ENCODE measurements around the gene MBNL1.

DNA sequence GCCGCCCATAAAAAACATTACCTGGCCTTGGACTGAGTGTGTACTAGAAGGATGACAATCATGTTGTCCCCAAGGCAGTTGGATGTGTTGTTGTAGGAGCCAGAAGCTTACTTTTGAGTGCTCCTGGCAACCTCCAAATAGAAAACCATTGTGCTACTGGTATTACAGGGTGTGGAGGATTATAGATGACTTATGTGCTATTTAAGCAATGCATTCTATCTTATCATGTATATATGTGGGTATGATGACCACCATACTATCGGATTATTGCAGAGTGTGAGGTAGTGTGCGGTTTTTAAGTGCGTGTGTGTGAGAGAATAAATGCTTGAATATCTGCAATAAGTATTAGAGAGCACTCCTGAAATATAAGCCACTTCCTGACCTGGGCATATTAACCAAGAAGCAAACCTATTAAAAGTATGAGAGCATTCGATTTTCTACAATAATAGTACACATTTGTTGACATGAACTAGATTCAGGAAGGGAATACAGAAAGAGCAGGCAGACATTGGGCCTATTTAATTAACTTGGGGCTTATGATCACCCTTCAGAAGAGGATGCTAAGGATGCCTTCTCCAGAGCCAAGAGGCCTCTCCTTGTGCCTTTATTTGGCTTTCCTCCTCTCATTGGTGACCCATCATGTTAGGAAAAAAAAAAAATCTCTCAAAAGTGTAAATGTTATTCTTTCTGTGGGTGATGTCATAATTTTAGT is 11.7 kb upstream of the MBNL1 start:
- TF ChIP-seq POLR2A (IDR thresholded peaks at IDR 0.05; ENCODE audit: low read depth, low read length) (no peak), CEBPB (IDR thresholded peaks at IDR 0.05; ENCODE audit: low read depth, low read length) (no peak), MAZ (IDR thresholded peaks at IDR 0.05; ENCODE audit: borderline replicate concordance, low read depth, low read length) (no peak), MXI1 (IDR thresholded peaks at IDR 0.05; ENCODE audit: borderline replicate concordance, low read depth, low read length) (no peak), CHD1 (IDR thresholded peaks at IDR 0.05; ENCODE audit: low read depth, low read length) (no peak), BHLHE40 (IDR thresholded peaks at IDR 0.05; ENCODE audit: low read depth, low read length) (no peak), RAD21 (IDR thresholded peaks at IDR 0.05; ENCODE audit: low read length) (no peak), FOS (IDR thresholded peaks at IDR 0.05; ENCODE audit: low read depth, low read length) (no peak), MAFK (IDR thresholded peaks at IDR 0.05; ENCODE audit: low read depth, low read length) (no peak), RFX5 (IDR thresholded peaks at IDR 0.05; ENCODE audit: low read depth, low read length) (no peak), USF2 (IDR thresholded peaks at IDR 0.05; ENCODE audit: low read depth, low read length) (no peak), SMC3 (IDR thresholded peaks at IDR 0.05; ENCODE audit: low read depth, low read length) (no peak)
- TF ChIP-seq, protein P1, sequence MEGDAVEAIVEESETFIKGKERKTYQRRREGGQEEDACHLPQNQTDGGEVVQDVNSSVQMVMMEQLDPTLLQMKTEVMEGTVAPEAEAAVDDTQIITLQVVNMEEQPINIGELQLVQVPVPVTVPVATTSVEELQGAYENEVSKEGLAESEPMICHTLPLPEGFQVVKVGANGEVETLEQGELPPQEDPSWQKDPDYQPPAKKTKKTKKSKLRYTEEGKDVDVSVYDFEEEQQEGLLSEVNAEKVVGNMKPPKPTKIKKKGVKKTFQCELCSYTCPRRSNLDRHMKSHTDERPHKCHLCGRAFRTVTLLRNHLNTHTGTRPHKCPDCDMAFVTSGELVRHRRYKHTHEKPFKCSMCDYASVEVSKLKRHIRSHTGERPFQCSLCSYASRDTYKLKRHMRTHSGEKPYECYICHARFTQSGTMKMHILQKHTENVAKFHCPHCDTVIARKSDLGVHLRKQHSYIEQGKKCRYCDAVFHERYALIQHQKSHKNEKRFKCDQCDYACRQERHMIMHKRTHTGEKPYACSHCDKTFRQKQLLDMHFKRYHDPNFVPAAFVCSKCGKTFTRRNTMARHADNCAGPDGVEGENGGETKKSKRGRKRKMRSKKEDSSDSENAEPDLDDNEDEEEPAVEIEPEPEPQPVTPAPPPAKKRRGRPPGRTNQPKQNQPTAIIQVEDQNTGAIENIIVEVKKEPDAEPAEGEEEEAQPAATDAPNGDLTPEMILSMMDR (conservative IDR thresholded peaks at IDR 0.05; ENCODE audit: low read depth, low read length) = no peak
- TF ChIP-seq, protein P2, sequence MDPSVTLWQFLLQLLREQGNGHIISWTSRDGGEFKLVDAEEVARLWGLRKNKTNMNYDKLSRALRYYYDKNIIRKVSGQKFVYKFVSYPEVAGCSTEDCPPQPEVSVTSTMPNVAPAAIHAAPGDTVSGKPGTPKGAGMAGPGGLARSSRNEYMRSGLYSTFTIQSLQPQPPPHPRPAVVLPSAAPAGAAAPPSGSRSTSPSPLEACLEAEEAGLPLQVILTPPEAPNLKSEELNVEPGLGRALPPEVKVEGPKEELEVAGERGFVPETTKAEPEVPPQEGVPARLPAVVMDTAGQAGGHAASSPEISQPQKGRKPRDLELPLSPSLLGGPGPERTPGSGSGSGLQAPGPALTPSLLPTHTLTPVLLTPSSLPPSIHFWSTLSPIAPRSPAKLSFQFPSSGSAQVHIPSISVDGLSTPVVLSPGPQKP (IDR thresholded peaks at IDR 0.05; ENCODE audit: borderline replicate concordance, low read depth, low read length) = no peak
